Measurements from ENCODE around the gene C1orf116.

The C1orf116 gene

DNA sequence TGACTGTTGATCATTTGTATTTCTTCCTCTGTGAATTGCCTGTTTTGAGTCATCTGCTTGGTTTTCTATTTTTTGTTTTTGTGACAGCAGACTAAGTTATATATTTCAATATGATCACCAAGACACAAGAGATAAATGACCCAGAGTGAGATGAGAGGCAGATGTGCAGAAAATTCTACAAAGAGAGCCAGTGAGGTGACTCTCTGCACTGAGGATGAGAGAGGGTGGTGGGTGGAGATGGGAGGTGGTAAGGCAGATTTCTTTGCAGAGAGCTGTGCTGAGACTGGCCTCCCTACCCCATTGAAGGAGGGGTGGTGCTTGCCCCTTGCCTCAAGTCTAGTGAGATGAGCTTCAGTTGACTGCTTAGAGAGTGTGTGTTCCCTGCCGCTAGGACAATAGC lies 44.7 kb downstream of the C1orf116 start:
- DNase-seq (ENCODE audit: low spot score), result no peak

DNA sequence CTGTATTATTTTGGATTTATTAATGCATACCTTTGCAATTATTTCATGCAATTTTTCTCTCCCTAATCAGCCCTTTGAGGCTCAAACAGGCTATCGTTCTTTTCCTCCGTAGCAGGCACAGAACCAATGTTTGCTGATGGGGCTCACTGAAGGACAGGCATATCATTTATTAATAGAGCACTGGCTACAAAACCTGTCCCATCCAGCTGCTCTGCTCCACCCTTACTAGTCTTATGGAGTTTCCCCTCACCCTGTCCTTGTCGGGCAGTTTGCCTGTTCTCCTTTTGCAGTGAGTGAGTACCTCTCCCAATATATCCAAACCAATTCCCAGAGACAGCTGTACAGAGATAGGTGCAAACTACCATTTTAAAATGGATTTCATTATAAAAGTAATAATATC lies 45.7 kb downstream of the C1orf116 start:
- no peak for DNase-seq (ENCODE audit: low spot score)

DNA sequence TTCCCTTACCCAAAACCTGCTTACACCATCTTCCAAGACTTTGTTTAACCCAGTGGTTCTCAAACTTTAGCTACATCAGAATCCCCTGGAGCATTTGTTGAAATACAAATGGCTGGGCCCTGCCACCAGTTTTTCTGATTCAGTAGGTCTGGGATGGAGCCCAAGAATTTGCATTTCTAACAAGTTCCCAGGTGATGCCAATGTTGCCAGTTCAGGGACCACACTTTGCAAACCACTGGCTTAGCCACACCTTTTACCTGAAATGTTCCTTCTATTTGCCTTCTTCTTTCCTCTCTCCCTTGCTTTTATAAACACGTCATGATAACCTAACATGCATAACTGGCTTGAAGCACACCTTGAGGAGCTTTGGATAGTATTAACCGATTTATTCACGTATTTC lies 46.2 kb downstream of the C1orf116 start:
- DNase-seq (ENCODE audit: low spot score), result no peak

DNA sequence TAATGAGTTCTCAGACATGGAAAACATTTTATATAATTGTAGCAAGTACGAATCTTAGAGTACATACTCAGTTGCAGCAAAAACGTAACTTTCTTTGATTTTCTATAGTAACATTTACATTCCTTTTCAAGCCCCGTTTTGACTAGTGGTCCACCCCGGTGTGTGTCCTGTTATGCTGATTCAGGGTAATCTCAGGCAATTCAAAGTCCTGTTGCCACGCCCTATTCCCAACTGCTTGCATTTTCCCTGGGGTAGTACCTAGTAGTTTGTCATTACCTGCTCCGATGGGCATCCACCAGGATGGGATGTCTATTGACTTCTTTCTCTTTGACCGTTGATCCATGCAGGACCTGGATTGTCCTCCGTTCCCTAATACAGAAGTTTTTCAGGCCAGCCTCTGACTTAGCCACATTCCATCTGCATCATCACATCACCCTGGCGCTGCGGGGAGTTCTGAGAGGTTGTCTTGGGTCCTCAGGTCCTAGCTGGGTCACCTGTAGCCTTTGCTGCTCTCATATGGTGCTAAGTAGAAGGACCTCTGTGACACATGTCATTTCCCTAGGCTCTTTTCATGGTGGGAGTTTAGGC lies 47.3 kb downstream of the C1orf116 start:
- no peak for DNase-seq (ENCODE audit: low spot score)

DNA sequence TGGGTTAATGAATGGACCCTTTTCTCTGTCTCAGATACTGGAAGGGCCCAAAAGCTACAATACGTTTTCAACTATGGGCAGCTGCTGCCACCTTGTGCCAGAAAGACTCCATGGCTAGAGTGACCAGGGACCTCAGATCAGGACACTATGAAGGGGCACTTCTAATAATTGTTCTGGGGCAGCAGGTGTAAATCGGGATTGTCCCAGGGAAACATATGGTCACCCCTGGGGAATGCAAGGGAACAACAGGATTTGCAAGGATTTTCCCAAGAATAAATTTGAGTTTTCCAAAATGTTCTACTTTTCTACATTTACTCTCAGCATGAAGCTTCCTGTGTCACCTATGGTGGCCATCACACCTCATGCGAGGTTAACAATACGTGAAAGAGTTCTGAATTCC lies 50.3 kb downstream of the C1orf116 start:
- peak; percentile 83 for DNase-seq (ENCODE audit: low spot score)

DNA sequence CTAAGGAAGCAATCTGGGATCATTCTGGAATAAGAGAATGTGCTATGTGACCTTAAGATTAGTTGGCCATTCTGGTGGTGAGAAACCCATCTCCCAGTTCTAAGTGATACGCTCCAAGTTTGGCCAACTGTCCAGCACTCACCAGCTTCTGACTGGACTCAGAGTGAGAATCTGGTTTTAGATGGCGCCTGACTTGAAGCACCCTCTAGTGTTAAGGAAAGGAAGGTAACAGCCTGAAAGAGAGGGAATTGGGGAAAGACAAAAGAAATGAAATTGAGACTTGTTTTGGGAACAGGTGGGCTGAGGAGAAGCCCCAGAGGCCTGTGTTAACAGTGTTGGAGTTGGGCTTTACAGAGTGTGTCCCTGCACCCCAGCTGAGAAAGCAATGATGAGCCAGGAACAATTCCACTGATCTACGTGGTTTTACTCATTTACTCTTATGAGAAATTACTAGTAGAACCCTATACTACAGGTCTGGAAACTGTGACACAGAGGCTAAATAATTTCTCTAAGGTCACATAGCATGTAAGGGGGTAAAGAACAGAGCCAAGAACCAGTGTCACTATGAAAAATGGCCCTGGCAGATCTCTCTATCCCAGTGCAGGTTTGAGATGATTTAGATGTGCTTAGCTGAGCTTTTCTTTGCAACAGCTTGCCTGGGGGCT lies 53.0 kb downstream of the C1orf116 start:
- peak; percentile 38 for DNase-seq (ENCODE audit: low spot score)

DNA sequence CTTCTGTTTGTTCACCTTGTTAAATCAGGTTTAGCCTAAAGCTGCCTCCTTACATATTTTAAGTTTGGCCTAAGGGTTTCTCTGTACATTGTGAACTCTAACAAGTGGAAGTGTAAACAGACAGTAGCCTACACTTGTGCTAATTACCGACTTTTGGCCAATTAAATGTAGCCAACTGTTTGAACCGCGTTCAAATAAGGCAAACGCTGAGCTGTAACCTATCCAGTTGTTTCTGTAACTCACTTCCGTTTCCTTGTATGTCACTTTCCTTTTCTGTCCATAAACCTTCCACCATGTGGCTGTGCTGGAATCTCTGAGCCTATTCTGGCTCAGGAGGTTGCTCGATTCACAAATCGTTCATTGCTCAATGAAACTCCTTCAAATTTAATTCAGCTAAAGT lies 54.3 kb downstream of the C1orf116 start:
- DNase-seq (ENCODE audit: low spot score), result no peak

DNA sequence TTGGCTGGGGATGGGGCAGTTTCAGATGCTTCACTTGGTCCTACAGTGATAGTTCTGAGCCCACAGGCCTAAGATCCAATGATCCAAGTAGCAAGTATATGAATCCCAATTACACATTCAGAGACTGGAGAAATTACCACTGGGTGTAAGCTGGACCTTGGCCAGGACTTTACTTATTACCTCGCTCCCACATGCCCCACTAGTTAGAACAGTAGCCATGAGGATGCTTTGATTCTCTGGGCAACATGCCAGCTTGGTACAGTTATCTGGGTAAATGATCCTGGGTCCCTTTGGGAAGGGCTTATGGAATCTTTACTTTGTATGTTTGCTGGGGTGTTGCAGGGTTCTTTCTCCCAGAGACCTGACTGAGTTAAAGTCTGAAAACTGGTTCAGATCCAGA lies 57.2 kb downstream of the C1orf116 start:
- DNase-seq (ENCODE audit: low spot score), result no peak

DNA sequence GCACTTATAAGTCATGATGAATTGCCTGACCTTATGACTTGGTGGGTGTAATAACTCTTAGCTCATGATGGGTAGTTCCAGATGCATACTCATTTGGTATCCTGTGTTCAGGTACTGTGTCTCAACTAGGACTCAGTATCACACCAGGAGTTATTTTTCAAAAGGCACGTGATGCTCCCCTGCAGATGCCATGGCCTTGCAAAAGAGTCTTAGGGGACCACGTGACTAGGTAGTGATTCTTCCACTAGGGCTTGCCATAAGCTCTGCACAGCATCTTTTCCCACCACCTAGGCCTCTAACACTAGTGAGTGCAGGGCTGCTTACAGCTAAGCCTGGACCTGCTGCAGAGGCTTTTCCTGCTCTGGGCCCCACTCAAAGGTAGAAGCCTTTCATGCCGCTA lies 58.4 kb downstream of the C1orf116 start:
- no peak for DNase-seq (ENCODE audit: low spot score)

DNA sequence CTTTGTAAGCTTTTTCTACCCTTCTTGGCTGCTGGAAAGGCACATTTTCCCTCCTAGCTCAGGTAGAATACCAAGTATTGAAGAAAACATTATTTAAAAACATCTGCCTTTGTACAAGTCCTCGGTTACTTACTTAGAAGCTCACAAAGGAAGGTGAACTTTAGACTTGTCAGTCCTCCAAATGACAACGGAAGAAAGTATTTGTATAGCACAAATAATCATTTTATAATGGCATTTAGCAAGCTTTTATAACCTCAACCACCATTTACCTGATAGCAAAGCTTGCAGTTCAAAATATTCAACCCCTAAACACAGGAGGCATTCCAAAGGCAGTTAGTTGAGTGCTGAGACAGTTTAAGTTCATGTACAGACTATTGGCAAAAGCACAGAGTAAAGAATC lies 59.8 kb downstream of the C1orf116 start:
- no peak for DNase-seq (ENCODE audit: low spot score)

DNA sequence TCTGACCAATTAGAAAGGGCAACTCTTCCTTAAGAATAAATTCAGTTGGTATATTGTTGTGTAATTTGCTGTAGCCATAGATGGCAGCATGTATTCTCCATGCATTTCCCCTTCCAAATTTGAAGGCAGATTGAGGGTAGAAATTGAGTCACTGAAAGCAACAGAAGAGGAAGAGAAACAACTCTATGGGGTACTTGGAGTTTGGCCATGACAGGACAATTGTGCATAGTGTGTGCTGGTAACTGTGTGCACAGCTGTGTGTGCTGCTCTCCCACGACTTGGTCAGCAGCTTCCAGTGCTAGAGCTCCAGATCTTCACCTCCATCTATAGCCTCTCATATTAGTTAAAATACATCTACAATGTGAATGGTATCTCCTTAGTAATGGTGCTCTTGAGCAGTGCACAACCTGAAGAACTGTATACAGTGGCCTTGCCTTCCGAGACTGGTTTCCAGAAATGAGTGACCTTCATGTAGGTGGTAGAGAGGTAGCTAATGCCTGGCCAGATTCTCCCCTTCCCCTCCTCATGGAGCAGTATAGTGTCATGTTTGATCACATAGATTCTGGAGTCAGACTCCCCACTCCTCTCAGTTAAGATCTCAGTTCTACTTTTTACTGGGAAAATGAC lies 61.4 kb downstream of the C1orf116 start:
- no peak for DNase-seq (ENCODE audit: low spot score)

DNA sequence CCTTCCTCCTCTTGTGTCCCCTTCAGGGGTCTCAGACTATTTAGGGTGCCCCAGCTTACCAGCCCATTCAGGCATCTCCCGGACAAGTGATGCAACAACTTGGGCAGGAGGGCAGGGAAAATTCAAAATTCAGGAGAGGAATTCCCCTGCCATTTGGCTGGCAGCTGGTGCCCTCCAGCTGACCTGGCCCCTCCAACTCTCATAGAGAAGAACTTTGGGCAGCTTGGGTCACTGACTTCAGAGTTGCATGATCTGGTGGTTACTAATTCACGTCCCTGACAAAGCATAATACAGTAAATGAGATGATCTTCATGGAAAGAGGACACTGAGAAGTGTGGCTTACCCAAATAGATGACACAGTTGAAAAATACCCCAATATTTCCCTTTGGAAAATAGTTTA lies 62.1 kb downstream of the C1orf116 start, which contains the start of gene FCAMR:
Gene FCAMR (minus strand): TSS at position 15 of the 400 bp plus-strand sequence. CDS start 335 bp downstream, outside the sequence.
- DNase-seq (ENCODE audit: low spot score), result no peak

DNA sequence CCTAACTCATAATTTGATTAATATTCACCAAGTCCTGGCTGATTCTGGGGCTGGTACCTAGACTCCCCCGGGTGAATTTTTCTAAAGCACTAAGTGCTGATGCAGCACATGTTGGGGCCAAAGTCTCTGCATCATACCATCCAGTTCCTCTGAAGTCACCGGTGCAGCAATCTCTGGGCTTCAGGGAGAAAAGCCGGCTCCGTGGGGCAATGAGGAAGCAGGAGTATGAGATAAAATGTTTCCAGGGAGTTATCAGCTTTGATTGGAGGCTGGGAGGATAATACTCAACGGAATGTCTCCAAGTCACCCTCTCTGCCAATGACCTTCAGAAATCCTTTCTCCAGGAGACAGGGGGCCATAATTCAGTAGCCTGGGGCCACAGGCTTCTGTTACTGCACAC lies 63.5 kb downstream of the C1orf116 start:
- DNase-seq (ENCODE audit: low spot score), result no peak
